SH-SY5Y (cell line): ENCODE results near the gene ASIC1.

Experiments used
- GATA2 ChIP-seq: IDR thresholded peaks from 2 replicates; pipeline ENCODE4 v1.6.1; 2011; ENCODE audit warnings: mild to moderate bottlenecking, low read depth, low read length
- GATA3 ChIP-seq: IDR thresholded peaks from 2 replicates; pipeline ENCODE4 v1.6.1; 2011; ENCODE audit warnings: low read depth, mild to moderate bottlenecking, low read length, moderate library complexity

- TF ChIP-seq GATA2 (no peak), GATA3 (no peak)
Observed at GRCh38 chr12:50090391-50090790, 33.0 kb downstream of the ASIC1 start.
